ENCODE measurements around the gene TMEM138. TPM values are rescaled to one million over a fixed set of nuclear protein-coding genes. Genes with fewer than 3 reads are reported as not detected.

TMEM138 gene
- total and polyA plus RNA-seq, 2 of the 4 experiments (the other 2 are of a cell fraction) = 16.8 to 53.2 TPM

DNA sequence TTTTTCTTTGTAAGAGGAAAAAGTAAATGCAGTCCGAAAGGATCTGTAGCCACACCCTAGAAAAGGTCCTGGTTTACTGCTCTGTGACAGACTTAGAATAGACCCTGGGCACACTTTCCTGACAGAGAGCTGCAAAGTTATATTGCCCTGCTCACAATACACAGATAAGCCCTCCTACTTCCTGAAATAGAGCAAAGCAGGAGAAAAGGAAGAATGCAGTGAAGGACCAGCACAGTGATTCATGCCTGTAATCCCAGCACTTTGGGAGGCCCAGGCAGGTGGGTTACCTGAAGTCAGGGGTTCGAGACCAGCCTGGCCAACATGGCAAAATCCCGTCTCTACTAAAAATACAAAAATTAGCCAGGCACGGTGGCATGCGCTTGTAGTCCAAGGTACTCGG is 2.7 kb upstream of the TMEM138 start:
- WGBS, 2 experiments (ENCODE audit: extremely low coverage in 2 of 2, insufficient read length in 1 of 2) = 88% methylated on average over 3 of the region's 6 CpGs; no CpG with 5 or more reads in 1 of the 2 experiments
- no peak overlapping the region for H3K56ac ChIP-seq (ENCODE audit: extremely low read depth, insufficient read depth, low read length)
- H3K9me3 ChIP-seq (ENCODE audit: control insufficient read depth, insufficient read depth, low read length) = no peaks in the 10 kb centered on the region
- H4K20me1 ChIP-seq (ENCODE audit: insufficient read depth, low read length) = no peaks in the 10 kb centered on the region
- no peak overlapping the region for H4K5ac ChIP-seq (ENCODE audit: low read depth, low read length)
- no peak overlapping the region for H2BK5ac ChIP-seq (ENCODE audit: low read depth, low read length, poor library complexity, severe bottlenecking)
- H2AFZ ChIP-seq (replicated peaks; ENCODE audit: low read length, poor library complexity) = no peak overlapping the region
- ATAC-seq (ENCODE audit: low read depth) = no peak
- peaks cover 5% of the 10 kb centered on the region for H3K9me1 ChIP-seq (ENCODE audit: insufficient read depth, low read length)
- H3K4me3 ChIP-seq (ENCODE audit: insufficient read depth, low read depth, low read length) = no peak overlapping the region
- dilution Hi-C loops (cut with HindIII; ENCODE audit: low sequenced_read_pairs, unreplicated experiment) = no loop called here
- DNase-seq = no peak
- in situ Hi-C loops (cut with MboI; ENCODE audit: low sequenced_read_pairs) = no loop called here
- H3K18ac ChIP-seq (ENCODE audit: low read depth, low read length) = no peak overlapping the region
- H3K9ac ChIP-seq (ENCODE audit: low read depth, low read length) = no peak overlapping the region
- H2AK9ac ChIP-seq (replicated peaks; ENCODE audit: low read depth, low read length, poor library complexity) = no peak overlapping the region
- no peak overlapping the region for H2BK20ac ChIP-seq (ENCODE audit: low read depth, low read length)
- BruUV-seq (replicated peaks) = no TSS peak
- H3K4me2 ChIP-seq (ENCODE audit: low read depth, low read length) = no peak overlapping the region
- ChIA-PET POLR2A (ENCODE audit: unreplicated experiment) (interaction anchor here (0.6 kb wide), 1 partner anchor 14 kb away, joined by 4 read pairs; no protein-coding TSS in a partner anchor), CTCF (interaction anchor here (2.9 kb wide), 1 partner anchor 23 kb away, joined by 17 read pairs; no protein-coding TSS in a partner anchor)
- no peak overlapping the region for H4K91ac ChIP-seq (ENCODE audit: insufficient read depth, low read depth, low read length)
- H2BK120ac ChIP-seq (ENCODE audit: low read depth, low read length) = no peak overlapping the region
- TF ChIP-seq, protein P1, sequence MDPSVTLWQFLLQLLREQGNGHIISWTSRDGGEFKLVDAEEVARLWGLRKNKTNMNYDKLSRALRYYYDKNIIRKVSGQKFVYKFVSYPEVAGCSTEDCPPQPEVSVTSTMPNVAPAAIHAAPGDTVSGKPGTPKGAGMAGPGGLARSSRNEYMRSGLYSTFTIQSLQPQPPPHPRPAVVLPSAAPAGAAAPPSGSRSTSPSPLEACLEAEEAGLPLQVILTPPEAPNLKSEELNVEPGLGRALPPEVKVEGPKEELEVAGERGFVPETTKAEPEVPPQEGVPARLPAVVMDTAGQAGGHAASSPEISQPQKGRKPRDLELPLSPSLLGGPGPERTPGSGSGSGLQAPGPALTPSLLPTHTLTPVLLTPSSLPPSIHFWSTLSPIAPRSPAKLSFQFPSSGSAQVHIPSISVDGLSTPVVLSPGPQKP (IDR thresholded peaks at IDR 0.05; ENCODE audit: borderline replicate concordance, low read depth, low read length) = no peak
- TF ChIP-seq RFX5 (IDR thresholded peaks at IDR 0.05; ENCODE audit: low read depth, low read length) = no peak
- no peak for TF ChIP-seq BHLHE40 (IDR thresholded peaks at IDR 0.05; ENCODE audit: low read depth, low read length)
- TF ChIP-seq CHD1 (IDR thresholded peaks at IDR 0.05; ENCODE audit: low read depth, low read length) = no peak
- TF ChIP-seq FOS (IDR thresholded peaks at IDR 0.05; ENCODE audit: low read depth, low read length) = no peak
- TF ChIP-seq MAZ (IDR thresholded peaks at IDR 0.05; ENCODE audit: borderline replicate concordance, low read depth, low read length) = no peak
- no peak for TF ChIP-seq SMC3 (IDR thresholded peaks at IDR 0.05; ENCODE audit: low read depth, low read length)
- no peak for TF ChIP-seq CEBPB (IDR thresholded peaks at IDR 0.05; ENCODE audit: low read depth, low read length)
- no peak for TF ChIP-seq NFE2L2 (IDR thresholded peaks at IDR 0.05; ENCODE audit: low read depth, low read length)
- no peak overlapping the region for H2AK5ac ChIP-seq (ENCODE audit: low read depth, low read length)
- intact Hi-C loops (cut with micrococcal nuclease) = no loop called here
- H3K79me1 ChIP-seq (ENCODE audit: low read depth in 1 of 2, low read length in 2 of 2) = peaks cover 39 to 54% of the 10 kb centered on the region in 2 experiments
- no peak overlapping the region for H3K14ac ChIP-seq (replicated peaks; ENCODE audit: low read depth, low read length)
- H3K27me3 ChIP-seq (ENCODE audit: control insufficient read depth, insufficient read depth, low read length) = no peaks in the 10 kb centered on the region
- no peak overlapping the region for H3K23ac ChIP-seq (ENCODE audit: low read depth, low read length)
- H3K4ac ChIP-seq (ENCODE audit: low read depth, low read length) = no peak overlapping the region
- no peak overlapping the region for H3K27ac ChIP-seq (ENCODE audit: insufficient read depth, low read length)
- H3K4me1 ChIP-seq (ENCODE audit: control insufficient read depth, insufficient read depth, low read length) = peaks cover 2% of the 10 kb centered on the region; the same call in 1 of the 2 replicates
- H3K36me3 ChIP-seq (ENCODE audit: control insufficient read depth, insufficient read depth, low read length) = peaks cover 11% of the 10 kb centered on the region
- no peak overlapping the region for H4K8ac ChIP-seq (ENCODE audit: low read depth in 2 of 2, low read length in 2 of 2)
- H2BK15ac ChIP-seq (ENCODE audit: low read depth, low read length) = no peak overlapping the region

All from IMR-90 (cell line).